CD4-positive, alpha-beta T cell (primary cell): ENCODE data around the gene CAAP1. TPM values are rescaled to one million over a fixed set of nuclear protein-coding genes. Genes with fewer than 3 reads are reported as not detected.
A peak's percentile ranks its signal among the peaks of the same experiment; 100 is the strongest.

Experiments
- ATAC-seq: fragments of 200-7000 bp; cut with Tn5 transposase; one replicate; pipeline ENCODE4 v1.10.0; 2022; ENCODE audit warnings: mild to moderate bottlenecking; ENCODE audit not compliant: poor library complexity
- CTCF ChIA-PET: fragments of 350-600 bp; sonication (Branson Sonifier 250); formaldehyde crosslinking; loops from one replicate; lab custom pipeline; 2021; ENCODE audit warnings: antibody characterized with exemption, inconsistent platforms; lab: Charles Lee
- POLR2A ChIA-PET: fragments of 350-600 bp; sonication (Branson Sonifier 250); formaldehyde crosslinking; loops from one replicate; lab custom pipeline; 2021; ENCODE audit warnings: antibody characterized with exemption, inconsistent platforms; lab: Charles Lee
- DNase-seq, 14 experiments: peaks; one replicate each; pipeline ENCODE4 v3.0.0-alpha.2; 2013 to 2020; ENCODE audit warnings: mixed read lengths in 2 of 14
- H3K27ac ChIP-seq, 2 donors: one replicate each; pipeline versions ENCODE4 v1.5.1 to v1.7.0; 2013; ENCODE audit warnings: low read length in 2 of 2, low read depth in 1 of 2, mild to moderate bottlenecking in 1 of 2
- H3K27me3 ChIP-seq, 2 experiments: 1 replicate in 1 of 2; 2 replicates in 1 of 2; pipeline versions ENCODE4 v1.6.1 to v1.7.0; 2013; ENCODE audit warnings: low read length in 2 of 2, control low read depth in 1 of 2, mild to moderate bottlenecking in 1 of 2, moderate library complexity in 1 of 2; ENCODE audit not compliant: insufficient read depth in 2 of 2, control insufficient read depth in 1 of 2
- H3K36me3 ChIP-seq: one replicate; pipeline ENCODE4 v1.6.1; 2013; ENCODE audit warnings: low read length, control low read depth; ENCODE audit not compliant: insufficient read depth
- H3K4me1 ChIP-seq: one replicate; pipeline ENCODE4 v1.6.1; 2013; ENCODE audit warnings: low read length, control low read depth; ENCODE audit not compliant: insufficient read depth
- H3K4me3 ChIP-seq: one replicate; pipeline ENCODE4 v1.5.1; 2013; ENCODE audit warnings: mild to moderate bottlenecking, low read length, moderate library complexity
- H3K9me3 ChIP-seq, 2 experiments: 1 replicate in 1 of 2; 2 replicates in 1 of 2; pipeline versions ENCODE4 v1.6.1 to v1.7.0; 2013; ENCODE audit warnings: low read length in 2 of 2, mild to moderate bottlenecking in 2 of 2, control low read depth in 1 of 2, moderate library complexity in 1 of 2; ENCODE audit not compliant: control insufficient read depth in 1 of 2, insufficient read depth in 1 of 2
- H3K27ac Mint-ChIP-seq: one replicate; pipeline ENCODE4 v1.8.0; 2020; ENCODE audit warnings: mixed read lengths
- H3K27me3 Mint-ChIP-seq: one replicate; pipeline ENCODE4 v1.8.0; 2021; ENCODE audit warnings: mixed read lengths
- H3K36me3 Mint-ChIP-seq: one replicate; pipeline ENCODE4 v1.8.0; 2021; ENCODE audit warnings: low read depth, mixed read lengths
- H3K4me1 Mint-ChIP-seq: one replicate; pipeline ENCODE4 v1.8.0; 2021; ENCODE audit warnings: low read depth, mixed read lengths
- H3K4me3 Mint-ChIP-seq: one replicate; pipeline ENCODE4 v1.8.0; 2020; ENCODE audit warnings: mild to moderate bottlenecking, mixed read lengths
- H3K9me3 Mint-ChIP-seq: one replicate; pipeline ENCODE4 v1.8.0; 2020; ENCODE audit warnings: mixed read lengths
- intact Hi-C, 2 experiments: fragments of 100-400 bp; cut with DNase I in 1 of 2; cut with micrococcal nuclease in 1 of 2; formaldehyde crosslinking; loops; one replicate each; pipeline versions ENCODE4 v1.15.1 to v1.9.0; 2023 to 2025; cut with DNase I, micrococcal nuclease
- total RNA-seq, 174 experiments: library from RNA in 2 of 174; stranded (reverse) in 2 of 174; gene quantifications; one replicate each; pipeline ENCODE4 v1.2.3 and lab custom pipeline; 2021 to 2026
- TF ChIP-seq, protein P1 (sequence below): fragments of 200-600 bp; IDR thresholded peaks from one replicate; pipeline ENCODE4 v1.8.0; 2022; ENCODE audit warnings: antibody characterized with exemption, mild to moderate bottlenecking

The CAAP1 gene
- total RNA-seq, 2 experiments from 2014 or later: 11.4 to 12.8 TPM

DNA sequence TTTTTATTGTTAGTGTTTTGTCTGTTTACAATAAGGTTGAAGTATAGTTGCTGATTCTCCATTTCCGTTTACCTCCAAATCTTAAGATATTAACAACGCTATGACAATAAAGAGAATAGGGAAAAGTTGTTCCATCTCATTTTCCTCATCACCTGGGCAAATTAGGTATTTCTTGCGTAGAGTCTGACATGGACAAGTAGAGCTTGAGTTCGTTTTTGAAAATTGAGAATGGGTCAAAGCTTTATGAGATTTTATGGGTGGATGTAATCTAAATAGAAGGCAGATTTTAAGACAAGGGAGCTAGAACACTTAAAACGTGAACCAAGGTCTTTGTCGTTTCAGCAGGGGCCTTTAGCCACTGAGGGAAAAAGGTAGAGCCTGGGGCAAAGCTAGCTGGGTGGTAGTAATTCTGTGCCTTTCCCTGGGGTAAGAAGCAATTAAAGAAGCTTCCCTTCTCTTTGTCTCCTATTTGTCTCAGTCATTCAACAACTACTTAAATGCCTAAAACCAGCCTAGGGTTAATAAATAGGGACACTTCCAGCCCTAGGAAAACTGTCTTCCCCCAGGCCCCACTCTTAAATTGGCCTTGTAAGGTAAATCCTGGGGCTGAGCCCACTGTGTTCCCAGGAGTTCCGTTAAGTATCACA, 551 bp upstream of the CAAP1 start:
- peak overlapping the region; percentile 100 for H3K4me3 Mint-ChIP-seq
- Histone ChIP-seq H3K9me3 (no peaks in the 10 kb centered on the region), H3K27ac (peak overlapping the region; percentile 94 to 95), H3K4me1 (peaks cover 23% of the 10 kb centered on the region), H3K36me3 (peaks cover 2% of the 10 kb centered on the region), H3K27me3 (no peaks in the 10 kb centered on the region), H3K4me3 (peak overlapping the region; percentile 88)
- peaks cover 26% of the 10 kb centered on the region for H3K36me3 Mint-ChIP-seq
- ATAC-seq: no peak
- TF ChIP-seq, protein P1, sequence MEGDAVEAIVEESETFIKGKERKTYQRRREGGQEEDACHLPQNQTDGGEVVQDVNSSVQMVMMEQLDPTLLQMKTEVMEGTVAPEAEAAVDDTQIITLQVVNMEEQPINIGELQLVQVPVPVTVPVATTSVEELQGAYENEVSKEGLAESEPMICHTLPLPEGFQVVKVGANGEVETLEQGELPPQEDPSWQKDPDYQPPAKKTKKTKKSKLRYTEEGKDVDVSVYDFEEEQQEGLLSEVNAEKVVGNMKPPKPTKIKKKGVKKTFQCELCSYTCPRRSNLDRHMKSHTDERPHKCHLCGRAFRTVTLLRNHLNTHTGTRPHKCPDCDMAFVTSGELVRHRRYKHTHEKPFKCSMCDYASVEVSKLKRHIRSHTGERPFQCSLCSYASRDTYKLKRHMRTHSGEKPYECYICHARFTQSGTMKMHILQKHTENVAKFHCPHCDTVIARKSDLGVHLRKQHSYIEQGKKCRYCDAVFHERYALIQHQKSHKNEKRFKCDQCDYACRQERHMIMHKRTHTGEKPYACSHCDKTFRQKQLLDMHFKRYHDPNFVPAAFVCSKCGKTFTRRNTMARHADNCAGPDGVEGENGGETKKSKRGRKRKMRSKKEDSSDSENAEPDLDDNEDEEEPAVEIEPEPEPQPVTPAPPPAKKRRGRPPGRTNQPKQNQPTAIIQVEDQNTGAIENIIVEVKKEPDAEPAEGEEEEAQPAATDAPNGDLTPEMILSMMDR: no peak
- peaks cover 2% of the 10 kb centered on the region for H3K9me3 Mint-ChIP-seq
- peak in 1 of 14 experiments; percentile 14 for DNase-seq
- peak overlapping the region; percentile 98 for H3K27ac Mint-ChIP-seq
- peaks cover 44% of the 10 kb centered on the region for H3K4me1 Mint-ChIP-seq
- CTCF ChIA-PET: interaction anchor here (2.2 to 2.6 kb wide), 2 partner anchors 54 to 62 kb away, joined by 16 to 18 read pairs; partner anchors contain the start of genes IFT74 and PLAA
- no peaks in the 10 kb centered on the region for H3K27me3 Mint-ChIP-seq
- POLR2A ChIA-PET: interaction anchor here (0.7 to 3.0 kb wide), 3 partner anchors 15 to 63 kb away, joined by 3 to 40 read pairs (median 26); partner anchors contain the start of genes IFT74 and PLAA
- intact Hi-C loops: loop anchor here (2.0 to 5.0 kb wide), 2 partner anchors 679 to 680 kb away; partner anchors contain the start of gene C9orf72 (in 2 of the 2)

DNA sequence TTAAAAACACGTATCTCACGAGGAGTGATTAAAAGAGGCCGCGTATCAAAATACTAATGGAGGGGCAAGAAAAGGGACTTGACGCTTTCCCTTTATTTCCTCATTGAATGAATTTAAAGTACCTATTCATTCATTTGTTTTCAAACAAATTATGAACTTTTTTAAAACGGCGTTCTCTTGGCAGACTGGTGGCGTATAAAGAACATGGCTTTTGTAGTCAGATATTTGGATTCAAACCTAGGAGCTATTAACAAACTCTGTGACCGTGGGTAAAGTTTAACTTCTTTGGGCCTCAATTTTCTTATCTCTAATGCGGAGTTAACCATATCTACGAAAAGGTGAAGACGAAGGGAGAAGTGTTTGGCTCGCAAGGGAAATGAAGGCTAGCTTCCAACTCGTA, 876 bp downstream of the CAAP1 start:
- Histone ChIP-seq H3K4me3 (peak overlapping the region; percentile 88), H3K4me1 (peaks cover 23% of the 10 kb centered on the region), H3K36me3 (peaks cover 3% of the 10 kb centered on the region), H3K27me3 (no peaks in the 10 kb centered on the region), H3K27ac (peak overlapping the region; percentile 94 to 95), H3K9me3 (no peaks in the 10 kb centered on the region)
- TF ChIP-seq, protein P1: no peak
- Mint-ChIP-seq H3K36me3 (peaks cover 38% of the 10 kb centered on the region), H3K27ac (peak overlapping the region; percentile 98), H3K4me3 (peak overlapping the region; percentile 100), H3K9me3 (peaks cover 2% of the 10 kb centered on the region), H3K27me3 (no peaks in the 10 kb centered on the region), H3K4me1 (peaks cover 49% of the 10 kb centered on the region)
- ChIA-PET CTCF (interaction anchor here (0.8 to 2.6 kb wide), 6 partner anchors 10 to 82 kb away, joined by 3 to 18 read pairs (median 4); partner anchors contain the start of genes IFT74 and PLAA), POLR2A (interaction anchor here (0.7 to 3.0 kb wide), 5 partner anchors 32 to 682 kb away, joined by 3 to 40 read pairs (median 4); partner anchors contain the start of genes C9orf72, IFT74 and PLAA)
- intact Hi-C loops: loop anchor here (1.0 to 5.0 kb wide), 4 partner anchors 56 to 681 kb away; partner anchors contain the start of genes C9orf72 (in 2 of the 2), IFT74 (in 1 of the 2) and PLAA (in 1 of the 2)
- DNase-seq (peak in 2 of 14 experiments; percentile 3 to 10), ATAC-seq (no peak)

DNA sequence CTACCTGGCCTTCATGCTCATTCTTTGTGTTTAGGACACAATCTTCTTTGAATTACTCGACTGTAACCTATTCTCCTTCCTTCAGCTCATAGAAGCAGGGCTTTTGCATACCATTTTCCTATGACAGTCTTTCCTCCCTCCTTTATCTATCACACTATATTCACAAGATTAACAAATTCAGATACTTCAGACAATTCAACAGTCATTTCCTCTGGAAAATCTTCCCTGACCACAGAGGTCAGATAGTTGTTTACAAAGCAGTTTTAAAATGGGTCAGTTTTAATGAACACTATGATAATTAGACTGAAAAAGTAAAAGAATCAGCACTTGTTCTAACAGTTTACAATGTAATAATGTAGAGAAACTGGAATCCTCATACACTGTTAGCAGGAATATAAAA, 4.3 kb downstream of the CAAP1 start:
- no peaks in the 10 kb centered on the region for H3K9me3 Mint-ChIP-seq
- H3K36me3 Mint-ChIP-seq: peaks cover 70% of the 10 kb centered on the region
- no peak overlapping the region for H3K27ac Mint-ChIP-seq

More for the DNA sequence above, 4.3 kb downstream of the CAAP1 start:
- CTCF ChIA-PET: no interaction called here
- Mint-ChIP-seq H3K27me3 (no peaks in the 10 kb centered on the region), H3K4me1 (peaks cover 47% of the 10 kb centered on the region), H3K4me3 (no peak overlapping the region)
- no peak overlapping the region for H3K4me3 ChIP-seq
- POLR2A ChIA-PET: no interaction called here
- DNase-seq: no peak
- no peak for ATAC-seq
- intact Hi-C loops: no loop called here
- peaks cover 15% of the 10 kb centered on the region for H3K36me3 ChIP-seq
- no peaks in the 10 kb centered on the region for H3K27me3 ChIP-seq
- H3K9me3 ChIP-seq: no peaks in the 10 kb centered on the region
- peaks cover 21% of the 10 kb centered on the region for H3K4me1 ChIP-seq
- TF ChIP-seq, protein P1: no peak
- no peak overlapping the region for H3K27ac ChIP-seq
